ENCODE measurements around the gene MINDY4.

MINDY4 gene

DNA sequence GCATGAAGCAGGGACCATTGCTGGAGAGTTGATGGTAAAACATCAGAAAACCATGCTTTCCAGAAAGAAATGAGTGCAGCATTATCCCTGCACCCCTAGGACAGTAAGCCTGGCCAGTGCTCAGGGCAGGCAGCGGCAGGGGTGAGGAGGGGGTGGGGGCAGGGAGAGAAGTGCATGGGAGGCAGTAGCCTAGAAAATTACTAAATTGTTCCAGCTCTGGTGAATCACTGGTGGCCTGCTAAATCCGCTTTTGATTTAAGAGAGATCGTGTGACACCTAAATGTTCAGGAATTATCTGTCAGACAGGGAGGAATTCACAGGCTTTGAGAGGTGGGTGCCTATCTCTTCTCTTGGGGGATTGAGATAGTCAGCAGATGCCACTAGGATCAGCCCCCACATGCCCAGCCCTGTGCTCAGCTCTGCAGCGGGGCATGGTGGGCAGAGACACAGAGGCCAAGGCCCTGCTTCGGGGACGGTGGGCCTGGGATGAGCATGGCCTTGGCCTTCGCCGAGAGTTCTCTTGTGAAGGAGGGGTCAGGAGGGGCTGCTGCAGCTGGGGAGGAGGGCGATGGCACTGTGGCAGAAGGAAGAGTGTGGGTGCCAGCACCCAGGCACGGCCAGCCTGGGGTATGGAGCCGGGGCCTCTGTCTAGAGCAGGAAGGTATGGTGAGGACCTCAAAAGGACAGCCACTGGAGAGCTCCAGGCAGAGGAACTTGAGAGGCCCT lies 135.5 kb downstream of the MINDY4 start:
- DNase-seq, result no peak

- DNase-seq, result no peak
Measured at GRCh38 chr7:30907527-30908267, 136.5 kb downstream of the MINDY4 start.

GRCh38 chr7:30908681-30909080 lies 137.5 kb downstream of the MINDY4 start:
- no peak for DNase-seq

GRCh38 chr7:30909431-30909830 lies 138.2 kb downstream of the MINDY4 start:
- no peak for DNase-seq

- no peak for DNase-seq
Measured at GRCh38 chr7:30910411-30911073, 139.3 kb downstream of the MINDY4 start.

DNA sequence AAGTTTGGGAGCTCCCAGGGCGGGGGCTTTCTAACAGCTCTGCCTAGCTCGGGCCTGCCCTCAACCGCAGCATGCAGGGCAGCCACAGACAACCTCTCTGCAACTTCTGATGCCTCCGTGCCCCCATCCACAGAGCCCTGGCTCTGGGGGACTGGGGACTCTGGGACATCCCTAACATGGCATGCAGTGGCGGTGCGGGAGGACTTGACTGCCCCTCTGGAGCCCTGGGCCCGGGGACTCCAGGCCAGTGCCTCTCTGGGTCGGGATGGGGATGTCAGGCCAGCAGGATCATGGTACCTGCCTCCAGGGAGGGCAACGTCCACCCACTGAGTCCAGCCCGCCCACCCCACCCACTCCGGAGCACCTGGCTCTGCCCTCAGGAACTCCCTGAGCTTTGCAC lies 139.9 kb downstream of the MINDY4 start:
- no peak for DNase-seq

GRCh38 chr7:30911561-30911969 lies 140.3 kb downstream of the MINDY4 start, which contains the start of gene AQP1:
Gene AQP1 (plus strand): TSS chr7:30911853. CDS start chr7:30911910, 57 bp downstream.
- DNase-seq, result no peak

DNA sequence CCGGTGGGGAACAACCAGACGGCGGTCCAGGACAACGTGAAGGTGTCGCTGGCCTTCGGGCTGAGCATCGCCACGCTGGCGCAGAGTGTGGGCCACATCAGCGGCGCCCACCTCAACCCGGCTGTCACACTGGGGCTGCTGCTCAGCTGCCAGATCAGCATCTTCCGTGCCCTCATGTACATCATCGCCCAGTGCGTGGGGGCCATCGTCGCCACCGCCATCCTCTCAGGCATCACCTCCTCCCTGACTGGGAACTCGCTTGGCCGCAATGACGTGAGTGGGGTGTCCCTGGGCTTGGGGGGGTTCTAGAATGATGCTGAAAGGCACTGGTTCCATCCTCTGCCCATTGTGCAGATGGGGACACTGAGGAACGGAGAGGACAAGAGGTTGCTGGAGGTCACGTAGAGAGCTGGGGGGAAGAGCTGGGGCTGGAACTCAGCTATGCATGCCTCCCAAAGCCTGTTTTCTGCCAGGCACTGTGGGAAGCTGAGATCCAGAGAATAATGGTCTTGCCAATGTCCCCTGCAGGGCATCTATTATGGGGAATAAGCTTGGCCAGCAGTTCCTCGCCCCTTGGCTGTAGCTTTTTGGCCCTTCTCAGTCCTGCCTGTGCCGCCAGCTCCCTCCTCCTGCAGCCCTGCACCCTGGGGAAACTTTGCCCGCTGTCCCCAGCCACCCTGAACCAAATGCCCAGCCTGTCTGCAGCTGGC lies 141.0 kb downstream of the MINDY4 start:
- no peak for DNase-seq

- DNase-seq, result no peak
Measured at GRCh38 chr7:30912731-30912985, 141.4 kb downstream of the MINDY4 start.

DNA sequence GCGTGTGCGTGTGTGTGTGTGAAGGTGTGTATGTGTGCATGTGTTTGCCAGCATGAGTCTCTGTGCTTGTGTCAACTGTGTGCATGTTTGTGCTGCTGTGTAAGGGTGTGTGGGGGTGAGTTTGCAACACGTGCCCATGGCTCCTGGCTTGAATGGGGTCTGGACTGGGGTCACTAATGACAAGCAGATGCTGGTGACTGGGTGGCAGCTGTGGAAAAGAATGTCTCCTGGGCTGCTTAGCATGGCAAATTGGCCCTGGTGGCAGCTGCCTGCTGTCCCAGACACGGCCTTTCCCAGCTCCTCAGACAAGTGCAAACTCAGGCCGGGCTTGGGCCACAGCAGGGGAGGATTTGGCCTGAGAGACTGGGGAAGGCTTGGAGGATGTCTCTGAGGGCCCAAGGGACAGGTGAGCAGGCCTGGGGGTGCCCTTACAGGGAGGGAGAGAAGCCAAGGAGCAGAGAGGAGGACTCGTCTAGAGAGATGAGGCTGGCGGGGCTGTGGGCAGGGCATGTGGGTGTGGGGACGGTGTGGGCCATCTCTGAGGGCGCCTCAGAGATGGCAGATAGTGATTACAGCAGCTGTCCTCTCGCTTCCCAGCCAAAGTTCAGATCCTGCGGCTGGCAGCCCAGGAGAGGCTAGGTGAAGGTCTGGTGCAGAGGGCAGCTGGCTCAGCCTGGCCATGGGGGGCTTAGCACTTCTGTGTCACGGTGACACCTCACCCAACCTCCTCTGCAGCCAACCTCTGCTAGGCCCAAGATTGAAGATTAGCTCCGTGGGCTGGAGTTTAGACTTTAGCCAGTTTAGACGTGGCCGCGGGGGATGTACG lies 142.0 kb downstream of the MINDY4 start:
- no peak for DNase-seq

DNA sequence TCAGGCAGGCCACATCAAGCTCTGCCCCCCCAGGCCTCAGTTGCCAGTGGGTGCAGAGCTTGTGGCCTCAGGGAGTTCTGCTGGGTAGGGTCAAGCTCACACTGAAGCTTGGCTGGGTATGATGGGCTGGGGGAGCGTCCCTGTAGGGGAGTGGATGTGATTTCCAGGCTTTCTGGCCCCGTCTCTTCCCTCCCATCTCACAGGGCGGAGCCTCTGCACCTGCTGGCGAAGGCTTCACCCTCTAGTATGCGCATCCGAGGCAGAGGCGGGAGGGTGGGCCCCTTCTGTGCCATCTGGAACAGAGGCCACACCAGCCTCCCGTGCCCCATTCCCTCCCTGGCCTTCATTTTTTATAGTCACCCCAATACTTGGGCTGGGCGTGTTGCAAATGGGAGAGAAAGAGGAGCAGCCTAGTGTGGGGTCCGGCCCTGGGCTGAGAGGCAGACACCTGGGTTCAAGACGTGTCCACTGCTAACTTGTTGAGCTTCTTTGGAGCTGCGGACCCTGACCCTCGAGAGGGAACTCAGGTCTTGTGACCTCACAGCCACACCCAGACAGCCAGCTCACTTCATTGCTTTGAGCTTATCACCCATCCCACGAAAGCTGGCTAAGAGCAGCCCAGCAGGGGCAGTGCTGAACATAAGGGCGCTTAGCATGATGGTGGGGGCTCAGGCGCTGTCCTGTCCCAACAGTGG lies 142.8 kb downstream of the MINDY4 start:
- no peak for DNase-seq

- DNase-seq, result no peak
Measured at GRCh38 chr7:30914596-30914995, 143.4 kb downstream of the MINDY4 start.

- DNase-seq, result no peak
Measured at GRCh38 chr7:30915005-30915601, 143.9 kb downstream of the MINDY4 start.

DNA sequence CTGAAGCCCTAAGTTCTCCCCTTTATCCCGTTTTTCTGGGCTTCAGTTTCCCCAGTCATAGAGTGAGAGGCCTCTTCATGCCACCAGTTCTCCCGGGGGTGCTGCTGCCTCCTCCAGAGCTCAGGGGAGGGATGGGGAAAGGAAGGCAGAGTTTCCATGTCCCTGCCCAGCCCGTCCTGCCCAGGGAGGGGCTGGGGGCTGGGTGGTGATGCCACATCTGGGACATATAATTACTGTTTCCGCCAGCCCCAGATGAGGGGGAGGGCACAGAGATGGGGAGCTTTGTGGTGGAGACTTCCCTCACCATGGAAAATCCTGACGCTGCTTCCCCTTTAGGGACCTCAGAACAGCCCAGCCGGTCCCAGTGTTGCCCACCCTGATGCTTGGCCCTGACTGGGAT lies 144.5 kb downstream of the MINDY4 start:
- DNase-seq, result no peak

DNA sequence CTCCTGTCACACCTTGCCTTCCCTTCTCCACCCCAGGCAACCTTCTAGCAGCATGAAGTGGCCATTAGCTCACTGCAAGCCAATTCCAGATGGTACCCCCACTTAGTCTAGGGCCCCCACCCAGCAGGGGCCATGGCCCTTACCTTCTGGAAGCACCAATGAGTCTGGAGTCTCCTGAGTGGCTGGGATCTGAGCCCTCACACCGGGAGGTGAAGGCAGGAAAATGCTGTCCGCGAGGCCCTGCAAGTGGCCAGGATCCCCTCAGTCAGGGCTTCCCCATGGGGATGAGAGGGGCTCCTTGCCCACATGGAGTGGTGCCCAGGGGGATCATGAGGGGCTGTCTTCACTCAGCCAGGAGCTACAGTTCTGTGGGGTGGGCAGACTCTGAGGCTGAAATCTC lies 145.0 kb downstream of the MINDY4 start:
- no peak for DNase-seq

- no peak for DNase-seq
Measured at GRCh38 chr7:30916767-30917166, 145.6 kb downstream of the MINDY4 start.

GRCh38 chr7:30917216-30917893 lies 146.1 kb downstream of the MINDY4 start:
- DNase-seq, result no peak

DNA sequence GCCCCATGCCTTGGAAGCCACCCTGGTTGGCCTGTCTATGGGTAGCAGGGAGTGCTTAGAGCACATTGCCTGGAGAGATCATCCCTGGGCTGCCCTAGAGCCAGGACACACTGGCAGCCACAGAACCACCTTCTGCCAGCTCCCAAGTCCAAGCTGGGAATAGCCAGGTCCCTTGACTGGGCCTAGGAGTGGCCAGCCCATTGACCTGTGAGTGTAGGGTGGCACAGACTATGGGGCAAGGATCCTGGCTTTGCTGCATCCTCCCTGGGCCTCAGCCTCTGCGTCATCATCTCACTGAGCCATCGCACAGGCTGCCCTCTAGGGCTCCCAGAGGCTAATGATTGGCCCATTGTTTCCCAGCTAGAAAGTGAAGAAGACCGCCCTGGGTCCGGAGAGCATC lies 147.5 kb downstream of the MINDY4 start:
- DNase-seq, result no peak

DNA sequence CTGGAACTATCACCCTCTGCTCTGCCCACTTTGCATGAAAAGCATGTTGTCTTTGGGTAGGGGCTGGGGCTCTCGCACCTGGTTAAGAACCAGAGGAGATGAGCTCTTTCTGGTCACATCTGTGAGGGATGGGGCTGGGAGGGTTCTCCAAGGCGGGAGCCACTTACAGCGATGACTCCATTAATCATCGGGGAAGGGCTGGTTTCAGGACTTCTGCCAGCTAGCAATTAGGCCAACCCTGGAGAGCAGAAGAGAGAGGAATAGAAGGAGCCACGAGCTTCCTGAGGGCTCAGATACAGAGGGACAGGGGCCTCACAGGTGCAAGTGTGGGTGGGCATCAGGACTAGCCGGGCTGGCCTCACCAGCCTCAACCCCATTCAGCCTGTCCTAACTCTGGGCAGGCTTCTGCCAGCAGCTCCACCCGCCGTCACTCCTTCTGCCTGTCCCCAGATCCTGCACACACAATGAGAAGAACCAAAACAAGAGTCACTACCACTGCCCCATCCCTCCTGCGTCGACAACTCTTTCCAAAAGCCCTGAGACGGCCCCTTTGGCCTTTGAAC lies 148.9 kb downstream of the MINDY4 start:
- DNase-seq, result no peak
